Keratinocyte (primary cell): Measurements from ENCODE around the gene CGN. TPM values are rescaled to one million over a fixed set of nuclear protein-coding genes. Genes with fewer than 3 reads are reported as not detected.

ENCODE experiments used
- DNase-seq: peaks from one replicate; pipeline ENCODE4 v3.0.0-alpha.2; 2011; ENCODE audit warnings: low read depth, missing footprints, low spot score
- FAIRE-seq: peaks from 2 replicates; lab custom pipeline; 2011; peaks lifted over from hg19 to GRCh38; lab: Jason Lieb, UNC
- H2AFZ ChIP-seq: 2 replicates; pipeline ENCODE4 v1.6.0; 2012; ENCODE audit warnings: low read length, control low read depth, inconsistent platforms; ENCODE audit not compliant: control insufficient read depth
- H3K27ac ChIP-seq: 2 replicates; pipeline ENCODE4 v1.5.1; 2011; ENCODE audit warnings: low read length; ENCODE audit not compliant: control insufficient read depth, insufficient read depth
- H3K27me3 ChIP-seq: 3 replicates; pipeline ENCODE4 v1.6.0; 2011; ENCODE audit warnings: low read length; ENCODE audit not compliant: control insufficient read depth, insufficient read depth; ENCODE audit errors: extremely low read depth
- H3K36me3 ChIP-seq, 2 experiments: 2 replicates in 1 of 2; 3 replicates in 1 of 2; pipeline ENCODE4 v1.5.1; 2011; ENCODE audit warnings: low read length in 2 of 2, mild to moderate bottlenecking in 1 of 2; ENCODE audit not compliant: control insufficient read depth in 2 of 2, insufficient read depth in 2 of 2; ENCODE audit errors: extremely low read depth in 1 of 2
- H3K4me1 ChIP-seq: 3 replicates; pipeline ENCODE4 v1.5.1; 2011; ENCODE audit warnings: low read length; ENCODE audit not compliant: control insufficient read depth, insufficient read depth; ENCODE audit errors: extremely low read depth
- H3K4me2 ChIP-seq: 3 replicates; pipeline ENCODE4 v1.6.0; 2011; ENCODE audit warnings: low read depth, low read length; ENCODE audit not compliant: control insufficient read depth, insufficient read depth; ENCODE audit errors: extremely low read depth
- H3K4me3 ChIP-seq, 3 experiments: fragments of 200-600 bp in 1 of 3; sonication (generic) in 1 of 3; 2 replicates in 2 of 3; 3 replicates in 1 of 3; pipeline ENCODE4 v1.5.1; 2011 to 2016; ENCODE audit warnings: low read length in 3 of 3, mild to moderate bottlenecking in 3 of 3, control low read depth in 2 of 3, inconsistent platforms in 1 of 3, low read depth in 1 of 3, mixed read lengths in 1 of 3, mixed run types in 1 of 3, moderate library complexity in 1 of 3; ENCODE audit not compliant: control insufficient read depth in 2 of 3, insufficient read depth in 2 of 3; ENCODE audit errors: extremely low read depth in 1 of 3
- H3K79me2 ChIP-seq: 2 replicates; pipeline ENCODE4 v1.6.0; 2012; ENCODE audit warnings: low read length; ENCODE audit not compliant: control insufficient read depth, insufficient read depth
- H3K9ac ChIP-seq: 3 replicates; pipeline ENCODE4 v1.6.0; 2011; ENCODE audit warnings: low read length; ENCODE audit not compliant: control insufficient read depth, insufficient read depth; ENCODE audit errors: extremely low read depth
- H3K9me1 ChIP-seq: 3 replicates; pipeline ENCODE4 v1.6.0; 2011; ENCODE audit warnings: low read length; ENCODE audit not compliant: control insufficient read depth, insufficient read depth; ENCODE audit errors: extremely low read depth
- H3K9me3 ChIP-seq: 2 replicates; pipeline ENCODE4 v1.5.1; 2012; ENCODE audit warnings: low read depth, low read length; ENCODE audit not compliant: control insufficient read depth
- H4K20me1 ChIP-seq: 3 replicates; pipeline ENCODE4 v1.6.0; 2011; ENCODE audit warnings: low read length; ENCODE audit not compliant: control insufficient read depth, insufficient read depth; ENCODE audit errors: extremely low read depth
- EZH2 ChIP-seq: IDR thresholded peaks from one replicate; pipeline ENCODE4 v1.6.1; 2012; ENCODE audit warnings: inconsistent platforms, mild to moderate bottlenecking, low read length, moderate library complexity
- dilution Hi-C: fragments of 300-500 bp; cut with MboI; formaldehyde crosslinking; loops from one replicate; pipeline ENCODE4 v1.7.0; 2020; ENCODE audit warnings: low sequenced_read_pairs; ENCODE audit not compliant: extremely low pct_ligation_motif_present
- polyA plus RNA-seq, 5 experiments: library from polyadenylated mRNA; depleted of rRNA in 3 of 5; stranded (reverse) in 3 of 5; stranded (forward) in 1 of 5; unstranded in 1 of 5; fragments of >200 nt; gene quantifications; 1 replicate in 1 of 5; 2 replicates in 3 of 5; 3 replicates in 1 of 5; pipeline versions ENCODE4 v1.2.1 to v1.2.3, GENCODE V29; 2011 to 2012; ENCODE audit warnings: missing spikeins in 2 of 5, low read depth in 1 of 5, low replicate concordance in 1 of 5
- TF ChIP-seq, protein P1 (sequence below), 3 experiments: IDR thresholded peaks in 1 of 3; conservative IDR thresholded peaks in 1 of 3; optimal IDR thresholded peaks in 1 of 3; 2 replicates in 2 of 3; 3 replicates in 1 of 3; pipeline versions ENCODE3 to v1.5.1; 2011; ENCODE audit warnings: low read length in 3 of 3, mild to moderate bottlenecking in 3 of 3, moderate library complexity in 2 of 3, control low read depth in 1 of 3, inconsistent platforms in 1 of 3; ENCODE audit not compliant: insufficient read depth in 2 of 3; ENCODE audit errors: extremely low read depth in 1 of 3

Gene CGN
- polyA plus RNA-seq, 1 donor (not counting 4 experiments of a cell fraction or from before 2014, with no cell fraction given) = 2.9 TPM

DNA sequence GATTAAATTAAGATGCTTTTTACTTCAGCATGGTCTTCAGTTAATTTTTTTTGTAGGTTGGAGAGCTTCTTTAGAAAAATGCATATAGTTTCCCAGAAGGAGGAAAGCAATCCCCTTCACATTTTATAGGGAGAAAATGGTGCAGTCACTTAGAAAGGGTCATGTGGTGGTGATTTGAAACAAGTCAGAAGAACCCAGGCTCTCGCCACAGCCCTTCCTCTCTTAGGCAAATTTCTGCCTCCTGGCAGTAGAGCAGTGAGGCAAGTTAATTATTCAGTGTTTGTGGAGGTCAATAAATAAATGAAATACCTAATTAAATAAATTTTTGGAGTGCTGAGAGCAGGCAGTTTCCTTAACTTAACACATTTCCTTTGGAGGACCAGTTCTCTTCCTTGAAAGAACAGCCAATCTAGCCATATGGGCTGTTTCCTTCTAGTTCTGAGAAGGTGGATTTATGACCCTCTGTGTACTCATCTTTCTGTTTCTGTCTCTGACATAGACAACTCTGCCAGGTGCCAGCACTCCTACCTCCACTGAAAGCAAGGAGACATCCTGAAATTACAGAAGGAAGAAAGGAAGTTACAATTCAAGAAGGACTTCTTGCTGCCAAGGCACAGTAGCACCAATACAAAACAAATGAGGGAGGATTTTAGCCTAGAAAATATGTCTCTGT lies 32.9 kb upstream of the CGN start:
- FAIRE-seq = no peak
- no peak for DNase-seq
- H3K27me3 ChIP-seq = no peaks in the 10 kb centered on the region
- TF ChIP-seq, protein P1, sequence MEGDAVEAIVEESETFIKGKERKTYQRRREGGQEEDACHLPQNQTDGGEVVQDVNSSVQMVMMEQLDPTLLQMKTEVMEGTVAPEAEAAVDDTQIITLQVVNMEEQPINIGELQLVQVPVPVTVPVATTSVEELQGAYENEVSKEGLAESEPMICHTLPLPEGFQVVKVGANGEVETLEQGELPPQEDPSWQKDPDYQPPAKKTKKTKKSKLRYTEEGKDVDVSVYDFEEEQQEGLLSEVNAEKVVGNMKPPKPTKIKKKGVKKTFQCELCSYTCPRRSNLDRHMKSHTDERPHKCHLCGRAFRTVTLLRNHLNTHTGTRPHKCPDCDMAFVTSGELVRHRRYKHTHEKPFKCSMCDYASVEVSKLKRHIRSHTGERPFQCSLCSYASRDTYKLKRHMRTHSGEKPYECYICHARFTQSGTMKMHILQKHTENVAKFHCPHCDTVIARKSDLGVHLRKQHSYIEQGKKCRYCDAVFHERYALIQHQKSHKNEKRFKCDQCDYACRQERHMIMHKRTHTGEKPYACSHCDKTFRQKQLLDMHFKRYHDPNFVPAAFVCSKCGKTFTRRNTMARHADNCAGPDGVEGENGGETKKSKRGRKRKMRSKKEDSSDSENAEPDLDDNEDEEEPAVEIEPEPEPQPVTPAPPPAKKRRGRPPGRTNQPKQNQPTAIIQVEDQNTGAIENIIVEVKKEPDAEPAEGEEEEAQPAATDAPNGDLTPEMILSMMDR (optimal IDR thresholded peaks at IDR 0.05 in 1 of 3, IDR thresholded peaks at IDR 0.05 in 1 of 3, conservative IDR thresholded peaks at IDR 0.05 in 1 of 3; ENCODE audit: extremely low read depth in 1 of 3, insufficient read depth in 2 of 3, low read length in 3 of 3) = no peak
- no peak overlapping the region for H3K9ac ChIP-seq
- no peaks in the 10 kb centered on the region for H3K36me3 ChIP-seq
- no peaks in the 10 kb centered on the region for H3K4me1 ChIP-seq
- no peaks in the 10 kb centered on the region for H3K9me1 ChIP-seq
- H3K79me2 ChIP-seq = no peaks in the 10 kb centered on the region
- no peaks in the 10 kb centered on the region for H4K20me1 ChIP-seq
- no peak overlapping the region for H3K27ac ChIP-seq
- no peaks in the 10 kb centered on the region for H3K9me3 ChIP-seq
- H3K4me2 ChIP-seq = no peak overlapping the region
- no peak overlapping the region for H2AFZ ChIP-seq
- H3K4me3 ChIP-seq = no peak overlapping the region
- dilution Hi-C loops = no loop called here

DNA sequence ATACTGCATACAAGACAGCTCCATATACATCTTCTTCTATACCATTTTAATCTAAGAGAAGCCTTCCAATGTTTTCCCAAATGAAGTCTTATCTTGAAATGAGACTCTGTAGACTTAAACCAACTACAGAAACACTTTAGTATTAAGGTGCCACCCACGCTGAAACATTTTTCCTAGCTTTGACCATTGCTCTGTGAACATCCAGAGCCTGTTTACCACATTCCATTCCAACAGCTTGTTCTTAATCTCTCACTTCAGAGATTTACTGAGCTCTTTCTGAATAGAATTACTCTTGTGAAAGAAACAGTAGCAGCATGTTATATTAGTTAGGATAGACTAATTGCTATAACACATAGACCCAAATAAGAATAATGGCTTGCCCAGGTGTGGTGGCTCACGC lies 32.3 kb upstream of the CGN start:
- no peak for TF ChIP-seq EZH2
- TF ChIP-seq, protein P1 (optimal IDR thresholded peaks at IDR 0.05 in 1 of 3, IDR thresholded peaks at IDR 0.05 in 1 of 3, conservative IDR thresholded peaks at IDR 0.05 in 1 of 3; ENCODE audit: extremely low read depth in 1 of 3, insufficient read depth in 2 of 3, low read length in 3 of 3) = no peak
- Histone ChIP-seq H3K9ac (no peak overlapping the region), H3K4me2 (no peak overlapping the region), H3K79me2 (no peaks in the 10 kb centered on the region), H3K27me3 (no peaks in the 10 kb centered on the region), H3K9me1 (no peaks in the 10 kb centered on the region), H3K4me1 (no peaks in the 10 kb centered on the region), H4K20me1 (no peaks in the 10 kb centered on the region), H3K4me3 (no peak overlapping the region), H3K9me3 (no peaks in the 10 kb centered on the region), H2AFZ (no peak overlapping the region), H3K27ac (no peak overlapping the region), H3K36me3 (no peaks in the 10 kb centered on the region)
- no peak for FAIRE-seq
- no peak for DNase-seq
- dilution Hi-C loops = no loop called here
